CD4-positive, alpha-beta T cell (primary cell): ENCODE results near the gene MASP2. TPM values are rescaled to one million over a fixed set of nuclear protein-coding genes. Genes with fewer than 3 reads are reported as not detected.
"Not testable (repeated sequence)": the region's sequence is repeated elsewhere in the genome, so short reads cannot be mapped to it uniquely, and the experiment has no call there.

Source experiments
- ATAC-seq: fragments of 200-7000 bp; cut with Tn5 transposase; one replicate; pipeline ENCODE4 v1.10.0; 2022; ENCODE audit warnings: mild to moderate bottlenecking; ENCODE audit not compliant: poor library complexity
- CTCF ChIA-PET: fragments of 350-600 bp; sonication (Branson Sonifier 250); formaldehyde crosslinking; loops from one replicate; lab custom pipeline; 2021; ENCODE audit warnings: antibody characterized with exemption, inconsistent platforms; lab: Charles Lee
- POLR2A ChIA-PET: fragments of 350-600 bp; sonication (Branson Sonifier 250); formaldehyde crosslinking; loops from one replicate; lab custom pipeline; 2021; ENCODE audit warnings: antibody characterized with exemption, inconsistent platforms; lab: Charles Lee
- DNase-seq, 14 experiments: peaks; one replicate each; pipeline ENCODE4 v3.0.0-alpha.2; 2013 to 2020; ENCODE audit warnings: mixed read lengths in 2 of 14
- H3K27ac ChIP-seq, 2 donors: one replicate each; pipeline versions ENCODE4 v1.5.1 to v1.7.0; 2013; ENCODE audit warnings: low read length in 2 of 2, low read depth in 1 of 2, mild to moderate bottlenecking in 1 of 2
- H3K27me3 ChIP-seq, 2 experiments: 1 replicate in 1 of 2; 2 replicates in 1 of 2; pipeline versions ENCODE4 v1.6.1 to v1.7.0; 2013; ENCODE audit warnings: low read length in 2 of 2, control low read depth in 1 of 2, mild to moderate bottlenecking in 1 of 2, moderate library complexity in 1 of 2; ENCODE audit not compliant: insufficient read depth in 2 of 2, control insufficient read depth in 1 of 2
- H3K36me3 ChIP-seq: one replicate; pipeline ENCODE4 v1.6.1; 2013; ENCODE audit warnings: low read length, control low read depth; ENCODE audit not compliant: insufficient read depth
- H3K4me1 ChIP-seq: one replicate; pipeline ENCODE4 v1.6.1; 2013; ENCODE audit warnings: low read length, control low read depth; ENCODE audit not compliant: insufficient read depth
- H3K4me3 ChIP-seq: one replicate; pipeline ENCODE4 v1.5.1; 2013; ENCODE audit warnings: mild to moderate bottlenecking, low read length, moderate library complexity
- H3K9me3 ChIP-seq, 2 experiments: 1 replicate in 1 of 2; 2 replicates in 1 of 2; pipeline versions ENCODE4 v1.6.1 to v1.7.0; 2013; ENCODE audit warnings: low read length in 2 of 2, mild to moderate bottlenecking in 2 of 2, control low read depth in 1 of 2, moderate library complexity in 1 of 2; ENCODE audit not compliant: control insufficient read depth in 1 of 2, insufficient read depth in 1 of 2
- H3K27ac Mint-ChIP-seq: one replicate; pipeline ENCODE4 v1.8.0; 2020; ENCODE audit warnings: mixed read lengths
- H3K27me3 Mint-ChIP-seq: one replicate; pipeline ENCODE4 v1.8.0; 2021; ENCODE audit warnings: mixed read lengths
- H3K36me3 Mint-ChIP-seq: one replicate; pipeline ENCODE4 v1.8.0; 2021; ENCODE audit warnings: low read depth, mixed read lengths
- H3K4me1 Mint-ChIP-seq: one replicate; pipeline ENCODE4 v1.8.0; 2021; ENCODE audit warnings: low read depth, mixed read lengths
- H3K4me3 Mint-ChIP-seq: one replicate; pipeline ENCODE4 v1.8.0; 2020; ENCODE audit warnings: mild to moderate bottlenecking, mixed read lengths
- H3K9me3 Mint-ChIP-seq: one replicate; pipeline ENCODE4 v1.8.0; 2020; ENCODE audit warnings: mixed read lengths
- intact Hi-C, 2 experiments: fragments of 100-400 bp; cut with DNase I in 1 of 2; cut with micrococcal nuclease in 1 of 2; formaldehyde crosslinking; loops; one replicate each; pipeline versions ENCODE4 v1.15.1 to v1.9.0; 2023 to 2025; cut with DNase I, micrococcal nuclease
- total RNA-seq, 174 experiments: library from RNA in 2 of 174; stranded (reverse) in 2 of 174; gene quantifications; one replicate each; pipeline ENCODE4 v1.2.3 and lab custom pipeline; 2021 to 2026
- TF ChIP-seq, protein P1 (sequence below): fragments of 200-600 bp; IDR thresholded peaks from one replicate; pipeline ENCODE4 v1.8.0; 2022; ENCODE audit warnings: antibody characterized with exemption, mild to moderate bottlenecking

Gene MASP2
- total RNA-seq, 2 experiments from 2014 or later: 0.27 to 0.53 TPM

DNA sequence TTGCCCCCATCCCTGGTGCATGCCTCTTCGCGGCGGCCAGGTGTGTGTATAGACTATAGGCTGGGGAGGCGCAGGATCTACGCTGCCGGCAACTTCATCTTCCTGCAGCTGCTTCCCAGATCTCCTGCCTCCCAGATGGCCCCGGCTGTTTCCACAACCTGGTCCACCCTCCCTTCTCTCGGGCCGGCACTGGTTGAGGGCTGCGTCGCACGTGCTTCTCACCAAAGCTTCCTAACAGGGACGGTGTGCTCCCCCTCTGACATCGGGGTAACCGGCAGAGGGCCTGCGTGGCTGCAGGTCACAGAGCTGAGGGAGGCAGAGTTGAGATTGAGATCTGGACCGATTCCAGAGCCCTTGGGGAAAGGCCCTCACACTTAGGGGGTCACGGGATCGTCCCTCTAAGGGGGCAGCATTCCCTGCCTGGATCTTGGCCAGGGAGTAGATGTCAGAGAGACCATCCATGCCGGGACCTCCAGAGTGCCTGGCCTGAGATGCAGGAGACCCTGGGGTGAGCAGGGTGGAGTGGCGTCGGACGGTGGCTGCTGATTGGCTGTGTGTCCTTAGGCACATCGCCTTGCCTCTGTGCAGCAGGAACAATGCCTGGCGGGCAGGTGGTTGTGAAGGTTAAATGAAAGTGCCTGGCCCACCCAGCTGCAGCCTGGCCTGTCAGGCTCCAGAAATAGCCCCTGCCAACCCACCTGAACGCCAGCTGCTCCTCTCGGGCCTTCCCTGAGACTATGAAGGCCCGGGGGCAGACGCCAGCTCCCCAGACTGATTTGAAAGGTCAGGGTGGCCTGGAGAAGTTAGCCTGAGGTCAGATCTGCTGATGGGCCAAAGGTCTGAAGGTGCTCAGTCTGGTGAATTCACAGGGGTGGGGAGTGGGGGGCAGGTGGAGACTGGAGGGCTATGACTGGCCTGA lies 6.1 kb upstream of the MASP2 start:
- DNase-seq (no peak), ATAC-seq (no peak)
- ChIA-PET CTCF (no interaction called here), POLR2A (interaction anchor here (1.1 to 2.1 kb wide), 2 partner anchors 15 to 27 kb away, joined by 3 to 6 read pairs; no protein-coding TSS in a partner anchor)
- Mint-ChIP-seq H3K4me1 (no peaks in the 10 kb centered on the region), H3K27me3 (no peaks in the 10 kb centered on the region), H3K4me3 (no peak overlapping the region), H3K36me3 (peaks cover 23% of the 10 kb centered on the region), H3K9me3 (no peaks in the 10 kb centered on the region), H3K27ac (no peak overlapping the region)
- Histone ChIP-seq H3K4me1 (peaks cover 3% of the 10 kb centered on the region), H3K27ac (no peak overlapping the region), H3K36me3 (peaks cover 20% of the 10 kb centered on the region), H3K9me3 (no peaks in the 10 kb centered on the region), H3K4me3 (no peak overlapping the region), H3K27me3 (no peaks in the 10 kb centered on the region)
- intact Hi-C loops: no loop called here
- TF ChIP-seq, protein P1, sequence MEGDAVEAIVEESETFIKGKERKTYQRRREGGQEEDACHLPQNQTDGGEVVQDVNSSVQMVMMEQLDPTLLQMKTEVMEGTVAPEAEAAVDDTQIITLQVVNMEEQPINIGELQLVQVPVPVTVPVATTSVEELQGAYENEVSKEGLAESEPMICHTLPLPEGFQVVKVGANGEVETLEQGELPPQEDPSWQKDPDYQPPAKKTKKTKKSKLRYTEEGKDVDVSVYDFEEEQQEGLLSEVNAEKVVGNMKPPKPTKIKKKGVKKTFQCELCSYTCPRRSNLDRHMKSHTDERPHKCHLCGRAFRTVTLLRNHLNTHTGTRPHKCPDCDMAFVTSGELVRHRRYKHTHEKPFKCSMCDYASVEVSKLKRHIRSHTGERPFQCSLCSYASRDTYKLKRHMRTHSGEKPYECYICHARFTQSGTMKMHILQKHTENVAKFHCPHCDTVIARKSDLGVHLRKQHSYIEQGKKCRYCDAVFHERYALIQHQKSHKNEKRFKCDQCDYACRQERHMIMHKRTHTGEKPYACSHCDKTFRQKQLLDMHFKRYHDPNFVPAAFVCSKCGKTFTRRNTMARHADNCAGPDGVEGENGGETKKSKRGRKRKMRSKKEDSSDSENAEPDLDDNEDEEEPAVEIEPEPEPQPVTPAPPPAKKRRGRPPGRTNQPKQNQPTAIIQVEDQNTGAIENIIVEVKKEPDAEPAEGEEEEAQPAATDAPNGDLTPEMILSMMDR: no peak

DNA sequence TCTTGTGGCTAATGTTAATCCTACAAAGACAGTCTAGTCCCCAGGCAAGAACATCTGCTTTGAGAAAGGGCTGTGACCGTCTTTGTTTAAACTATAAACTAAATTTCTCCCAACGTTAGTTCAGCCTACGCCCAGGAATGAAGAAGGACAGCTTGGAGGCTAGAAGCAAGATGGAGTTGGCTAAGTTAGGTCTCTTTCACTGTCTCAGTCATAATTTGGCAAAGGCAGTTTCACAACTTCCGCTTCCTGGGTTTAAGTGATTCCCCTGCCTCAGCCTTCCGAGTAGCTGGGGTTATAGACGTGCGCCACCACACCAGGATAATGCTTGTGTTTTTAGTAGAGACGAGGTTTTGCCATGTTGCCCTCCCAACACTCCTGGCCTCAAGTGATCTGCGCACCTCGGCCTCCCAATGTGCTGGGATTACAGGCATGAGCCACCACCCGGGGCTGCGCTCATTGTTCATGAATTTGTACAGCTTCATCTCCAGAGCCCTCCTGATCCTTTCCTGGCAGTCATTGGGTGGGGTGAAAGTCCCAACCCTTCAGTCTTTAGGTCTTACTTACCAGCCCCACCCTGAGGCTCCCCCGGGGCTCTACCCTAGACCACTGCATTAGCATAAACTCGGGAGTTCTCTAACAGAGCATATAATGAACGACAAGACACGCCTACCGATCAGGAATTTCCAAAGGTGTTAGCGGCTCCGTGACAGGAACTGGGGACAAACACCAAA lies 4.9 kb upstream of the MASP2 start:
- no peaks in the 10 kb centered on the region for H3K4me1 ChIP-seq
- intact Hi-C loops: no loop called here
- H3K4me1 Mint-ChIP-seq: no peaks in the 10 kb centered on the region
- peak overlapping the region; percentile 13 for H3K4me3 Mint-ChIP-seq
- H3K27me3 ChIP-seq: no peaks in the 10 kb centered on the region
- H3K27me3 Mint-ChIP-seq: no peaks in the 10 kb centered on the region
- no peak overlapping the region for H3K4me3 ChIP-seq
- TF ChIP-seq, protein P1: no peak
- peaks cover 15% of the 10 kb centered on the region for H3K36me3 Mint-ChIP-seq
- H3K27ac ChIP-seq: no peak overlapping the region
- no peaks in the 10 kb centered on the region for H3K9me3 ChIP-seq
- ChIA-PET CTCF (interaction anchor here (2.1 kb wide), 1 partner anchor 14 kb away, joined by 7 read pairs; no protein-coding TSS in a partner anchor), POLR2A (interaction anchor here (2.1 kb wide), 1 partner anchor 14 kb away, joined by 6 read pairs; no protein-coding TSS in a partner anchor)
- peaks cover 15% of the 10 kb centered on the region for H3K36me3 ChIP-seq
- ATAC-seq: no peak
- no peaks in the 10 kb centered on the region for H3K9me3 Mint-ChIP-seq
- no peak for DNase-seq
- no peak overlapping the region for H3K27ac Mint-ChIP-seq

DNA sequence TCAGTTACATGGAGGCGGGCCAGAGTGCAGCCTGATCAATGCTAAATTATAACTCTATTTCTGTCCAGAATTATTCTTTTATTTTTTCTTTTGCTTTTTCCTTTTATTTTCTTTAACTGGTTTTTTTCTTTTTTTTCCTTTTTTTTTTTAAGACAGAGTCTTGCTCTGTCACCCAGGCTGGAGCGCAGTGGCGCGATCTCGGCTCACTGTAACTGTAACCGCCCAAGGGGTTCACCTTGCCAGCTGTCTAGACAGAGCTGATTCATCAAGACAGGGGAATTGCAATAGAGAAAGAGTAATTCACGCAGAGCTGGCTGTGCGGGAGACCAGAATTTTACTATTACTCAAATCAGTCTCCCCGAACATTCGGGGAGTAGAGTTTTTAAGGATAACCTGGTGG lies 4.1 kb upstream of the MASP2 start:
- H3K4me1 ChIP-seq, H3K36me3 Mint-ChIP-seq, H3K27me3 Mint-ChIP-seq, DNase-seq, H3K27ac ChIP-seq, H3K36me3 ChIP-seq, H3K27me3 ChIP-seq, H3K4me3 Mint-ChIP-seq, H3K4me3 ChIP-seq, H3K27ac Mint-ChIP-seq, H3K4me1 Mint-ChIP-seq, H3K9me3 ChIP-seq, H3K9me3 Mint-ChIP-seq, ATAC-seq, intact Hi-C loops: not testable (repeated sequence)
- CTCF ChIA-PET: interaction anchor here (2.1 kb wide), 1 partner anchor 13 kb away, joined by 7 read pairs; no protein-coding TSS in a partner anchor
- POLR2A ChIA-PET: interaction anchor here (2.1 kb wide), 1 partner anchor 13 kb away, joined by 6 read pairs; no protein-coding TSS in a partner anchor
